ENCODE results near the gene CTNNB1. TPM values are rescaled to one million over a fixed set of nuclear protein-coding genes. Genes with fewer than 3 reads are reported as not detected.

CTNNB1 gene
- 447 and 647 TPM in 2 replicates for total RNA-seq

GRCh38 chr3:41198950-41199865 lies at the start of gene CTNNB1:
Gene CTNNB1, plus strand, starts transcription at chr3:41199505. Its CDS starts 24,564 bp downstream, at chr3:41224069.

